ENCODE data around the gene PHKA1.

PHKA1 gene

DNA sequence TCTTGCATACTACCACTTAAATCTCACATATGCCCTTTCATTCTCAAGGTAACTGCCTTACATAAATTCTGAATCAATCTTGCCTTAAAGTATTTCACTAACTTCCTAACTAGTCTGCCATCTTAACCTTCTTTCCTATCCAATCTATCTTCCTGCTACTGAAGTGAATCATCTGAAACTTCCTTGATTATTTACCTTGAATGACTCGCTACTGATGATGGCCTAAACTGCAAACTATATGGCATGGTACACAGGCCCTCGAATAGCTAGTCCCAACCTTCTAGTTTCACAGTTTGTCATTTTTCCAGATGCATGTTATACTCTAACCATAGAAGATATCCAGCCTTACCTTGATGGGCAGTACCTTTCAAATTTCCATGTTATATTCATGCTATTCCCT lies 19.9 kb downstream of the PHKA1 start:
- TF ChIP-seq, protein P1, sequence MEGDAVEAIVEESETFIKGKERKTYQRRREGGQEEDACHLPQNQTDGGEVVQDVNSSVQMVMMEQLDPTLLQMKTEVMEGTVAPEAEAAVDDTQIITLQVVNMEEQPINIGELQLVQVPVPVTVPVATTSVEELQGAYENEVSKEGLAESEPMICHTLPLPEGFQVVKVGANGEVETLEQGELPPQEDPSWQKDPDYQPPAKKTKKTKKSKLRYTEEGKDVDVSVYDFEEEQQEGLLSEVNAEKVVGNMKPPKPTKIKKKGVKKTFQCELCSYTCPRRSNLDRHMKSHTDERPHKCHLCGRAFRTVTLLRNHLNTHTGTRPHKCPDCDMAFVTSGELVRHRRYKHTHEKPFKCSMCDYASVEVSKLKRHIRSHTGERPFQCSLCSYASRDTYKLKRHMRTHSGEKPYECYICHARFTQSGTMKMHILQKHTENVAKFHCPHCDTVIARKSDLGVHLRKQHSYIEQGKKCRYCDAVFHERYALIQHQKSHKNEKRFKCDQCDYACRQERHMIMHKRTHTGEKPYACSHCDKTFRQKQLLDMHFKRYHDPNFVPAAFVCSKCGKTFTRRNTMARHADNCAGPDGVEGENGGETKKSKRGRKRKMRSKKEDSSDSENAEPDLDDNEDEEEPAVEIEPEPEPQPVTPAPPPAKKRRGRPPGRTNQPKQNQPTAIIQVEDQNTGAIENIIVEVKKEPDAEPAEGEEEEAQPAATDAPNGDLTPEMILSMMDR (IDR thresholded peaks at IDR 0.05; ENCODE audit: insufficient read depth, low read length, poor library complexity, severe bottlenecking) = no peak
- DNase-seq (ENCODE audit: extremely low read depth, insufficient read length) = no peak
- no peaks in the 10 kb centered on the region for H3K27me3 ChIP-seq (replicated peaks; ENCODE audit: control insufficient read depth, insufficient read depth, low read length)

DNA sequence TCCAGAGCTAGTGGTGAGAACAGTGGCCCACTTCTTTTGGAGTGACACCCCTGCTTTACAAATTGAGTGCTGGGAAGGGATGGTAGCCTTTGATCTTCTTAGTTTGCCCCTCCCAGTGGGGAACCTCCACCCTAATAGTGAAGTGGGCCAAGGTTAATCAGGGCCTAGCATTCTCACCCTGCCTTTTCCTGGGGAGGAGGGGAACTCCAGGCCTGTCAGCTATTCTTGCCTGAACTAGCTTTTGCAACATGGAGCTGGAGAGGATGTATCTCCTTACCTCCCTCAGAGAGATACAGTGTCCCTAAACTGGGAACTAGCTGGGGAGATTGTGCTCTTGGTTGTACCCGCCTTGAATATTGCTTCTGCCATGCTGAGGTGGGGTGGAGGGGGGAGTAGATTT lies 20.6 kb downstream of the PHKA1 start:
- Histone ChIP-seq H3K4me3 (replicated peaks; ENCODE audit: low read depth, low read length) (no peak overlapping the region), H3K27me3 (replicated peaks; ENCODE audit: control insufficient read depth, insufficient read depth, low read length) (no peaks in the 10 kb centered on the region), H3K36me3 (ENCODE audit: control insufficient read depth, insufficient read depth, low read length) (no peaks in the 10 kb centered on the region)
- TF ChIP-seq, protein P1 (IDR thresholded peaks at IDR 0.05; ENCODE audit: insufficient read depth, low read length, poor library complexity, severe bottlenecking) = no peak
- no peak for DNase-seq (ENCODE audit: extremely low read depth, insufficient read length)

More for the DNA sequence above, 19.9 kb downstream of the PHKA1 start:
- H3K36me3 ChIP-seq (ENCODE audit: control insufficient read depth, insufficient read depth, low read length) = no peaks in the 10 kb centered on the region
- H3K4me3 ChIP-seq (replicated peaks; ENCODE audit: low read depth, low read length) = no peak overlapping the region

DNA sequence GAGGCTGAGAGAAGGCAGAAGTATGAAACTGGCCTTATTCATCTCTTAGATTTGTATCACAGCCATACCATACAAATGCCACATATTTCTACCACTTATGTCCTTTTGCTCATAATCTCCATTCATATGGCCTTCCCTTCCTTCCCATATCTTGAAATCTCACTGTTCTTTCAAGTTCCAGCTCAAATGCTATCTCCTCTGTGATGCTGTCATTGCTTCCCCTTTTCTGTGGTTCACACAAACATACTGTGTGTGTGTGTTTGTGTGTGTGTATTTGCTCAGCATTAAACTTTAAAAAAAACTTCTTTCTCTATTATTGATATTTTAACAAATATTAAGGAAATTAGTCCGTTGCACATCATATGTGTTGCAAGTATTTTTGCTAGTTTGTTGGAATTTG lies 26.7 kb downstream of the PHKA1 start:
- no peak for DNase-seq (ENCODE audit: extremely low read depth, insufficient read length)
- Histone ChIP-seq H3K36me3 (ENCODE audit: control insufficient read depth, insufficient read depth, low read length) (no peaks in the 10 kb centered on the region), H3K27me3 (replicated peaks; ENCODE audit: control insufficient read depth, insufficient read depth, low read length) (no peaks in the 10 kb centered on the region), H3K4me3 (replicated peaks; ENCODE audit: low read depth, low read length) (no peak overlapping the region)
- TF ChIP-seq, protein P1 (IDR thresholded peaks at IDR 0.05; ENCODE audit: insufficient read depth, low read length, poor library complexity, severe bottlenecking) = no peak

DNA sequence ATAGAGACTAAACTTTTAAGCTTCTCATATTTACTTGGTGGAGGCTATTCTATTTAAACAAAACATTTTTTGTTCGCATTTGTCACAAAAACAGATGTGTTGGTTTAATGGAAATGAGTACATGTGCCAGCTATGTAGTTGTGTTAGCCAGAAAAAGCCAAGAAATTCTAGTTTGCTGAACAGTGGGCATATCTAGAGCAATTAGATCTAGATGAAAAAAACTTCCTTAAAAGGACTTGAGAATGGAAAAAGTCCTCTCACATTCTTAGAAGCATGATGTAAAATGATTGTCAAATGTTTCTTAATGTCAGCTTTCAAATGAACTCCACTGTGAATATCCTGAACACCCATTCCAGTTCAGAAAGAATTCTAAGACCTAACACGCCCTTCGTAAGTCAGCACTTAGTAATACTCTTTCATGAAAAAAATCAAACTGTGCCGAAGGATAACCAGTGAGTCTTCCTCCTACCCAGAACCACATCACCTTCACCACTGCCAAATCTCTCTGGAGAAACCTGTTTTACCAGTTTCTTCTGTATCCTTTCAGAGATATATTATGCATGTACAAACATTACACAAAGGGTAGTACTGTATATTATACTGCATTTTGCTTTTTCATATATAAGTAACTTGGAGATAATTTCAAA lies 28.2 kb downstream of the PHKA1 start:
- DNase-seq (ENCODE audit: extremely low read depth, insufficient read length) = no peak
- H3K27me3 ChIP-seq (replicated peaks; ENCODE audit: control insufficient read depth, insufficient read depth, low read length) = no peaks in the 10 kb centered on the region
- TF ChIP-seq, protein P1 (IDR thresholded peaks at IDR 0.05; ENCODE audit: insufficient read depth, low read length, poor library complexity, severe bottlenecking) = no peak
- no peaks in the 10 kb centered on the region for H3K36me3 ChIP-seq (ENCODE audit: control insufficient read depth, insufficient read depth, low read length)
- H3K4me3 ChIP-seq (replicated peaks; ENCODE audit: low read depth, low read length) = no peak overlapping the region

DNA sequence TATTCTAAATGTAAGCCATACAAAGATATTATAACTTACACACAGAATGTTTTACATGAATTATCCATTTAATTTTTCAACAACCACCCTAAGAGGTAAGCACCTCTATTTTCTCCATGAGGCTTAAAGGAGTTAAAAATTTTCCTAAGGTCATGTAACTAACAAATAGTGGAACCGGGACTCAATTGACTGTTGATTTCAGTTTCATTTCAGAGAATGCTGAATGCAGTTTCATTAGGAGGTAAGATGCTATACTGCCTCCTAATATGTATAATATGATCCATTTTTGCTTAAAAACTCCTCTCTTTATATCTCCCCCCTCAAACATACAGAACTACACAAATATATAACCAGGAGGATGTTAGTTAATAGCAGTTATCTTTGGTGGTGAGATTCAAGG lies 29.1 kb downstream of the PHKA1 start:
- Histone ChIP-seq H3K36me3 (ENCODE audit: control insufficient read depth, insufficient read depth, low read length) (no peaks in the 10 kb centered on the region), H3K4me3 (replicated peaks; ENCODE audit: low read depth, low read length) (no peak overlapping the region), H3K27me3 (replicated peaks; ENCODE audit: control insufficient read depth, insufficient read depth, low read length) (no peaks in the 10 kb centered on the region)
- no peak for DNase-seq (ENCODE audit: extremely low read depth, insufficient read length)
- TF ChIP-seq, protein P1 (IDR thresholded peaks at IDR 0.05; ENCODE audit: insufficient read depth, low read length, poor library complexity, severe bottlenecking) = no peak

DNA sequence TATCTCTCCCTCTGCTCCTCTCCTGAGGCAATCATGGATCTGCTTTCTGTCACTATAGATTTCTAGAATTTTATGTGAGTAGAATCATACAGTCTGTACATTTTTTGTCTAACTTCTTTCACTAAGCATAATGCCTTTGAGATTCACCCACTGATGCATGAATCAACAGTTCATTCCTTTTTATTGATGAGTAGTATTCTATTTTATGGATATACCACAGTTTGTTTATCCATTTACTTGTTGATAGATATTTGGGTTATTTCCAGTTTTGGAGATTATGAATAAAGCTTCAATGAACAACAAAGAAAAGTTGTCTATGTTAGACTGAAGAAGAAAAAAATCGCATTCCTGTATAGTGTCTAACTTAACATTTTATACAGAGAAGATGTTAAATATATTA lies 30.5 kb downstream of the PHKA1 start:
- Histone ChIP-seq H3K36me3 (ENCODE audit: control insufficient read depth, insufficient read depth, low read length) (no peaks in the 10 kb centered on the region), H3K4me3 (replicated peaks; ENCODE audit: low read depth, low read length) (no peak overlapping the region), H3K27me3 (replicated peaks; ENCODE audit: control insufficient read depth, insufficient read depth, low read length) (no peaks in the 10 kb centered on the region)
- no peak for DNase-seq (ENCODE audit: extremely low read depth, insufficient read length)
- TF ChIP-seq, protein P1 (IDR thresholded peaks at IDR 0.05; ENCODE audit: insufficient read depth, low read length, poor library complexity, severe bottlenecking) = no peak

Data from GM06990 (cell line).